ENCODE results near the gene CDH24.

DNA sequence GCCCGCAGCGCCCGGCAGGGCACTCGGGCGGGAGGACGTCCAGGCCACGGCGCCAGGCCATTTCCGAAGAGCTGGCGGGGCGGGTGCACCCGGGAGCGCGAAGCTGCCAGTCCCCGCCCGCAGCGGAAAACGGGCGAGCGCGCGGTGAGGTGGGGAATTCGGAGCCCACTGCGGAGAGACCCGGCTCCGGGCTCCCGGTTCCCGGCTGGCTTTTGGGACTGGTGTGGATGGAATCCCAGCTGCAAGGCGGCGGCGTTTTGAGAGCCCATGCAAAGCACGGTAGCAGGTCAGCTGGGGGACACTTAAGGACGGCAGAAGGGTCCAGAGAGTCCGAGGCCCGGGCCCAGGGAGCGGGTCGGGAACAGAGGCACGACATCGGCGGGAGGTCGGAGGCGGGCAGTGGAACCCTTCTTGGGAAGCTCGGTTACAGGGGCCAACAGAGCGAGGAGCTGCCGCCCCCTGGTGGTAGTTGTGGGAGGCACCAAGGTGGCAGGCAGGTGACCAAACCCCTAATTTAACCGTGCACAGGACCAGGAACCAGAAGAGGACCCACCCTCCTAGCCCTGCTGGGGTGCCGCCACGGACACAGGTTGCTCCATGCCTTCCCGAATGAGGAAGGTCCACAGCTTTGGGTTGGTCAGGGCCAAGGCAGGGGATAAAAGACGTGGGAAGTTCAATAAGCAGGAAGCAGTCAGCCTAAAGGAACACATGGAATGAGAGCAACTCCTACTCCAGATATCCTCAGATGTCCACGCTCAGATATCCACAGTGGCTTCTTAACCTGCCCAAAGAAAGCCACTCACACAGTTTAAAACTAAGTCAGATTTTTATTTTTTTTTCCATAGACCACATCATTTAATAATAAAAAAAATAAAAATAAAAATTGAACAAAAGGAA is 685 bp upstream of the CDH24 start:
- TF ChIP-seq POLR2AphosphoS5 (IDR thresholded peaks at IDR 0.05) (peak; percentile 50), EP300 (conservative IDR thresholded peaks at IDR 0.05; ENCODE audit: poor library complexity, severe bottlenecking) (no peak)
